ENCODE data around the gene GRIK2.

GRIK2 gene

GRCh38 chr6:101824551-101825345 lies 431.2 kb downstream of the GRIK2 start:
- no peaks in the 10 kb centered on the region for H3K27me3 ChIP-seq (ENCODE audit: control insufficient read depth, insufficient read depth, low read length, poor library complexity, severe bottlenecking)
- no peak overlapping the region for H3K27ac ChIP-seq (ENCODE audit: insufficient read depth, low read depth, low read length, poor library complexity, severe bottlenecking)

DNA sequence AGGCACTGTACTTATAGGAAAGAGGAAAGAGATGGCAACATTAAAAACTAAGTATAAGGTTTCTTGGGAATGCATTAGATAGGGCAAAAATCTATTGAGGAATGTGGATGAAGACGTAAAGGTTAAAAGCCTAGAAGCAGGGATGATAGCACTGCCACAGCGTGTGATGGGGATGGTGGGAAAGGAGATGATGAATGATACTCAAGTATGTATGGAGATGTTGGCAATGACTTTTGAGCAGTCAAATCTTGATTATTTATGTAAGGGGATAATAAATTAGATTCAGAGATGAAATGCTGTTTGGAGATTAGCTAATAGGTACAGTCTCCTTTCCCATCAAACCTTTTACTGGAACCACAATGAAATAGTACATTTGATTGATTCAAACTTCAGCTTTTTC lies 432.8 kb downstream of the GRIK2 start:
- no peaks in the 10 kb centered on the region for H3K9me3 ChIP-seq (ENCODE audit: control insufficient read depth, low read length)
- no peaks in the 10 kb centered on the region for H3K36me3 ChIP-seq (ENCODE audit: control insufficient read depth, insufficient read depth, low read length)
- H3K27ac ChIP-seq (ENCODE audit: insufficient read depth, low read depth, low read length, poor library complexity, severe bottlenecking): no peak overlapping the region
- 94 to 97% methylated on average over 2 of the region's 2 CpGs for WGBS, 2 experiments
- H3K4me3 ChIP-seq (ENCODE audit: insufficient read depth, low read depth, low read length): no peak overlapping the region
- no peaks in the 10 kb centered on the region for H3K4me1 ChIP-seq (ENCODE audit: control insufficient read depth, insufficient read depth, low read length)
- H3K27me3 ChIP-seq (ENCODE audit: control insufficient read depth, insufficient read depth, low read length, poor library complexity, severe bottlenecking): no peaks in the 10 kb centered on the region

More at GRCh38 chr6:101824551-101825345, 431.2 kb downstream of the GRIK2 start:
- Histone ChIP-seq H3K36me3 (ENCODE audit: control insufficient read depth, insufficient read depth, low read length) (no peaks in the 10 kb centered on the region), H3K4me3 (ENCODE audit: insufficient read depth, low read depth, low read length) (no peak overlapping the region), H3K9me3 (ENCODE audit: control insufficient read depth, low read length) (no peaks in the 10 kb centered on the region), H3K4me1 (ENCODE audit: control insufficient read depth, insufficient read depth, low read length) (no peaks in the 10 kb centered on the region)
- 67 to 75% methylated on average over 5 of the region's 5 CpGs for WGBS, 2 experiments

GRCh38 chr6:101826678-101827077 lies 433.2 kb downstream of the GRIK2 start:
- H3K27me3 ChIP-seq (ENCODE audit: control insufficient read depth, insufficient read depth, low read length, poor library complexity, severe bottlenecking): no peaks in the 10 kb centered on the region
- no peak overlapping the region for H3K4me3 ChIP-seq (ENCODE audit: insufficient read depth, low read depth, low read length)
- H3K9me3 ChIP-seq (ENCODE audit: control insufficient read depth, low read length): no peaks in the 10 kb centered on the region
- 86 to 94% methylated on average over 3 of the region's 3 CpGs for WGBS, 2 experiments
- H3K36me3 ChIP-seq (ENCODE audit: control insufficient read depth, insufficient read depth, low read length): no peaks in the 10 kb centered on the region
- no peak overlapping the region for H3K27ac ChIP-seq (ENCODE audit: insufficient read depth, low read depth, low read length, poor library complexity, severe bottlenecking)
- H3K4me1 ChIP-seq (ENCODE audit: control insufficient read depth, insufficient read depth, low read length): no peaks in the 10 kb centered on the region

GRCh38 chr6:101830501-101831031 lies 437.1 kb downstream of the GRIK2 start:
- Histone ChIP-seq H3K27me3 (ENCODE audit: control insufficient read depth, insufficient read depth, low read length, poor library complexity, severe bottlenecking) (no peaks in the 10 kb centered on the region), H3K27ac (ENCODE audit: insufficient read depth, low read depth, low read length, poor library complexity, severe bottlenecking) (no peak overlapping the region), H3K9me3 (ENCODE audit: control insufficient read depth, low read length) (no peaks in the 10 kb centered on the region), H3K4me3 (ENCODE audit: insufficient read depth, low read depth, low read length) (no peak overlapping the region), H3K36me3 (ENCODE audit: control insufficient read depth, insufficient read depth, low read length) (no peaks in the 10 kb centered on the region), H3K4me1 (ENCODE audit: control insufficient read depth, insufficient read depth, low read length) (no peaks in the 10 kb centered on the region)

- Histone ChIP-seq H3K4me3 (ENCODE audit: insufficient read depth, low read depth, low read length) (no peak overlapping the region), H3K4me1 (ENCODE audit: control insufficient read depth, insufficient read depth, low read length) (no peaks in the 10 kb centered on the region), H3K27ac (ENCODE audit: insufficient read depth, low read depth, low read length, poor library complexity, severe bottlenecking) (no peak overlapping the region), H3K27me3 (ENCODE audit: control insufficient read depth, insufficient read depth, low read length, poor library complexity, severe bottlenecking) (no peaks in the 10 kb centered on the region), H3K36me3 (ENCODE audit: control insufficient read depth, insufficient read depth, low read length) (no peaks in the 10 kb centered on the region), H3K9me3 (ENCODE audit: control insufficient read depth, low read length) (no peaks in the 10 kb centered on the region)
- 94 to 98% methylated on average over 2 of the region's 2 CpGs for WGBS, 2 experiments
Observed at GRCh38 chr6:101832371-101832770, 438.9 kb downstream of the GRIK2 start.

GRCh38 chr6:101840100-101840499 lies 446.6 kb downstream of the GRIK2 start:
- no peaks in the 10 kb centered on the region for H3K4me1 ChIP-seq (ENCODE audit: control insufficient read depth, insufficient read depth, low read length)
- no peaks in the 10 kb centered on the region for H3K27me3 ChIP-seq (ENCODE audit: control insufficient read depth, insufficient read depth, low read length, poor library complexity, severe bottlenecking)
- H3K4me3 ChIP-seq (ENCODE audit: insufficient read depth, low read depth, low read length): no peak overlapping the region
- WGBS, 2 experiments: 86 to 95% methylated on average over 1 of the region's 1 CpG
- no peak overlapping the region for H3K27ac ChIP-seq (ENCODE audit: insufficient read depth, low read depth, low read length, poor library complexity, severe bottlenecking)
- H3K36me3 ChIP-seq (ENCODE audit: control insufficient read depth, insufficient read depth, low read length): no peaks in the 10 kb centered on the region
- no peaks in the 10 kb centered on the region for H3K9me3 ChIP-seq (ENCODE audit: control insufficient read depth, low read length)

DNA sequence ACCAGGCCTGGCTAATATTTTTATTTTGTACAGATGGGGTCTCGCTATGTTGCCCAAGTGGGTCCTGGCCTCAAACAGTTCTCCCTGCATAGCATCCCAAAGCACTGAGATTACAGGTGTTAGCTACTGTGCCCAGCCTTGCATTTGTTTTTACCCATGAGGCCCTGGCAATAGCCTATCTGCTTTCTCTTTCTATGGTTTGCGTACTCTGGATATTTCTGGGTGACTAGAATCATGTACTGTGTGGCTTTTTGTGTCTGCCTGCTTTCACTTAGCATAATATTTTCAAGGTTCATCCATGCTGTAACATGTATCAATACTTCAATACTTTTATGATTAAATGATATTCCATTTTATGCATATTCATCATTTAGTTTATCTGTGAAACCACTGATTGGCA lies 451.7 kb downstream of the GRIK2 start:
- no peak overlapping the region for H3K4me3 ChIP-seq (ENCODE audit: insufficient read depth, low read depth, low read length)
- H3K27me3 ChIP-seq (ENCODE audit: control insufficient read depth, insufficient read depth, low read length, poor library complexity, severe bottlenecking): no peaks in the 10 kb centered on the region
- H3K4me1 ChIP-seq (ENCODE audit: control insufficient read depth, insufficient read depth, low read length): no peaks in the 10 kb centered on the region
- WGBS, 2 experiments: 76 to 82% methylated on average over 2 of the region's 2 CpGs
- H3K9me3 ChIP-seq (ENCODE audit: control insufficient read depth, low read length): no peaks in the 10 kb centered on the region
- H3K27ac ChIP-seq (ENCODE audit: insufficient read depth, low read depth, low read length, poor library complexity, severe bottlenecking): no peak overlapping the region
- H3K36me3 ChIP-seq (ENCODE audit: control insufficient read depth, insufficient read depth, low read length): no peaks in the 10 kb centered on the region

- 80 to 100% methylated on average over 1 of the region's 1 CpG for WGBS, 2 experiments
- Histone ChIP-seq H3K4me3 (ENCODE audit: insufficient read depth, low read depth, low read length) (no peak overlapping the region), H3K9me3 (ENCODE audit: control insufficient read depth, low read length) (no peaks in the 10 kb centered on the region), H3K4me1 (ENCODE audit: control insufficient read depth, insufficient read depth, low read length) (no peaks in the 10 kb centered on the region), H3K36me3 (ENCODE audit: control insufficient read depth, insufficient read depth, low read length) (no peaks in the 10 kb centered on the region), H3K27me3 (ENCODE audit: control insufficient read depth, insufficient read depth, low read length, poor library complexity, severe bottlenecking) (no peaks in the 10 kb centered on the region), H3K27ac (ENCODE audit: insufficient read depth, low read depth, low read length, poor library complexity, severe bottlenecking) (no peak overlapping the region)
Observed at GRCh38 chr6:101845621-101846020, 452.1 kb downstream of the GRIK2 start.

GRCh38 chr6:101847690-101848089 lies 454.2 kb downstream of the GRIK2 start:
- no peaks in the 10 kb centered on the region for H3K4me1 ChIP-seq (ENCODE audit: control insufficient read depth, insufficient read depth, low read length)
- no peaks in the 10 kb centered on the region for H3K27me3 ChIP-seq (ENCODE audit: control insufficient read depth, insufficient read depth, low read length, poor library complexity, severe bottlenecking)
- H3K9me3 ChIP-seq (ENCODE audit: control insufficient read depth, low read length): no peaks in the 10 kb centered on the region
- no peak overlapping the region for H3K4me3 ChIP-seq (ENCODE audit: insufficient read depth, low read depth, low read length)
- no peaks in the 10 kb centered on the region for H3K36me3 ChIP-seq (ENCODE audit: control insufficient read depth, insufficient read depth, low read length)
- WGBS, 2 experiments: 41 to 47% methylated on average over 3 of the region's 3 CpGs
- H3K27ac ChIP-seq (ENCODE audit: insufficient read depth, low read depth, low read length, poor library complexity, severe bottlenecking): no peak overlapping the region

DNA sequence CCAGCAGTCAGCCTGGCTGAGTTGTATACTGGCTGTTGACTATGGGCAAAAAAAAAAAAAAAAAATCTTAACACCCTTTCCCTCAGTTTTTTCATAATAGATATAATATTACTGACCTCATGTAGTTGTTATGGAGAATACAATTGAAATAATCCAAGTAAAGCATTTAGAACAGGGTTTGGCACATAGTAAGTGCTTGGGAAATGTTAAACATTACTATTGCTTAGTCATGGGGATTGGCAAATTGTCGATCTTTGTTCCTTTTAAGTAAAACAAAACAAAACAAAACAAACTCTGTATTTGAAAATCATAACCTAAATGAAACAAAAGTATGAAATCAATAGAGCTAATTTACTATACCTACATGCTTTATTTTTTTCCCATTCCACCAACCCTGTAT lies 458.4 kb downstream of the GRIK2 start:
- 100% methylated on average over 1 of the region's 1 CpG for WGBS, 2 experiments
- H3K4me1 ChIP-seq (ENCODE audit: control insufficient read depth, insufficient read depth, low read length): no peaks in the 10 kb centered on the region

More for the DNA sequence above, 458.4 kb downstream of the GRIK2 start:
- no peak overlapping the region for H3K27ac ChIP-seq (ENCODE audit: insufficient read depth, low read depth, low read length, poor library complexity, severe bottlenecking)
- H3K36me3 ChIP-seq (ENCODE audit: control insufficient read depth, insufficient read depth, low read length): no peaks in the 10 kb centered on the region
- H3K9me3 ChIP-seq (ENCODE audit: control insufficient read depth, low read length): no peaks in the 10 kb centered on the region
- no peaks in the 10 kb centered on the region for H3K27me3 ChIP-seq (ENCODE audit: control insufficient read depth, insufficient read depth, low read length, poor library complexity, severe bottlenecking)
- H3K4me3 ChIP-seq (ENCODE audit: insufficient read depth, low read depth, low read length): no peak overlapping the region
